Renal cortex interstitium (tissue), 11 donors: ENCODE data around the gene CFAP46. TPM values are rescaled to one million over a fixed set of nuclear protein-coding genes. Genes with fewer than 3 reads are reported as not detected.
"Not testable (repeated sequence)": the region's sequence is repeated elsewhere in the genome, so short reads cannot be mapped to it uniquely, and the experiment has no call there.

Experiments
- DNase-seq, 11 donors: peaks; one replicate each; pipeline ENCODE4 v3.0.0-alpha.2; 2013; ENCODE audit warnings: low read depth in 9 of 11, low spot score in 4 of 11; ENCODE audit errors: extremely low read depth in 1 of 11
- polyA plus RNA-seq, 3 donors: library from polyadenylated mRNA; unstranded; fragments of 120-200 nt; gene quantifications; one replicate each; pipeline ENCODE4 v1.2.1, GENCODE V29; 2013; ENCODE audit not compliant: insufficient read length in 3 of 3

Gene CFAP46
- polyA plus RNA-seq, 3 donors: 7.7 to 11.4 (median 8.0) TPM

GRCh38 chr10:132967540-132967939, 25.2 kb upstream of the CFAP46 start:
- DNase-seq: no peak

- no peak for DNase-seq
Measured at GRCh38 chr10:132965411-132966057, 23.2 kb upstream of the CFAP46 start.

GRCh38 chr10:132964707-132965410, 22.5 kb upstream of the CFAP46 start:
- peak in 1 of 11 donors; percentile 18 for DNase-seq

- no peak for DNase-seq
Measured at GRCh38 chr10:132964231-132964630, 21.9 kb upstream of the CFAP46 start.

- DNase-seq: no peak
Measured at GRCh38 chr10:132963430-132963960, 21.1 kb upstream of the CFAP46 start.

- no peak for DNase-seq
Measured at GRCh38 chr10:132962623-132963429, 20.5 kb upstream of the CFAP46 start.

GRCh38 chr10:132961787-132962622, 19.6 kb upstream of the CFAP46 start:
- DNase-seq: peak; percentile 59 to 87 (median 77)

GRCh38 chr10:132961420-132961786, 19.0 kb upstream of the CFAP46 start:
- no peak for DNase-seq

- no peak for DNase-seq
Measured at GRCh38 chr10:132960631-132961419, 18.5 kb upstream of the CFAP46 start.

GRCh38 chr10:132960071-132960472, 17.7 kb upstream of the CFAP46 start:
- no peak for DNase-seq

- DNase-seq: no peak
Measured at GRCh38 chr10:132959559-132959961, 17.2 kb upstream of the CFAP46 start.

GRCh38 chr10:132958883-132959558, 16.7 kb upstream of the CFAP46 start:
- no peak for DNase-seq

GRCh38 chr10:132957981-132958882, 15.9 kb upstream of the CFAP46 start:
- no peak for DNase-seq

- DNase-seq: no peak
Measured at GRCh38 chr10:132957131-132957530, 14.8 kb upstream of the CFAP46 start.

- DNase-seq: not testable (repeated sequence)
Measured at GRCh38 chr10:132956259-132956658, 13.9 kb upstream of the CFAP46 start.

GRCh38 chr10:132955479-132955878, 13.1 kb upstream of the CFAP46 start:
- no peak for DNase-seq

GRCh38 chr10:132953428-132953827, 11.1 kb upstream of the CFAP46 start:
- no peak for DNase-seq
